Ishikawa (cell line): ENCODE measurements around the gene MYMX.

Experiments
- CEBPB ChIP-seq: IDR thresholded peaks from 2 replicates; pipeline ENCODE4 v1.6.1; 2012
- CREB1 ChIP-seq: IDR thresholded peaks from 2 replicates; pipeline ENCODE4 v1.6.1; 2012; ENCODE audit warnings: low read depth
- EGR1 ChIP-seq: IDR thresholded peaks from 2 replicates; pipeline ENCODE4 v1.6.1; 2012
- EP300 ChIP-seq: IDR thresholded peaks from 2 replicates; pipeline ENCODE4 v1.6.1; 2012; ENCODE audit warnings: borderline replicate concordance
- FOXM1 ChIP-seq: IDR thresholded peaks from 2 replicates; pipeline ENCODE4 v1.6.1; 2012; ENCODE audit warnings: low read depth, borderline replicate concordance
- NFIC ChIP-seq: IDR thresholded peaks from 2 replicates; pipeline ENCODE4 v1.6.1; 2012
- RAD21 ChIP-seq: IDR thresholded peaks from 2 replicates; pipeline ENCODE4 v1.6.1; 2012; ENCODE audit warnings: low read depth
- REST ChIP-seq: IDR thresholded peaks from 2 replicates; pipeline ENCODE4 v1.6.1; 2012; ENCODE audit warnings: low read depth, mild to moderate bottlenecking
- TAF1 ChIP-seq: IDR thresholded peaks from 2 replicates; pipeline ENCODE4 v1.6.1; 2012; ENCODE audit warnings: low read depth, mild to moderate bottlenecking
- TCF12 ChIP-seq: IDR thresholded peaks from 2 replicates; pipeline ENCODE4 v1.6.1; 2012; ENCODE audit warnings: low read depth
- TEAD4 ChIP-seq: IDR thresholded peaks from 2 replicates; pipeline ENCODE4 v1.6.1; 2012
- USF1 ChIP-seq: IDR thresholded peaks from 2 replicates; pipeline ENCODE4 v1.6.1; 2012
- YY1 ChIP-seq: IDR thresholded peaks from 2 replicates; pipeline ENCODE4 v1.6.1; 2012; ENCODE audit warnings: low read depth
- ZBTB7A ChIP-seq: IDR thresholded peaks from 2 replicates; pipeline ENCODE4 v1.6.1; 2012; ENCODE audit warnings: low read depth
- TF ChIP-seq, protein P1 (sequence below): IDR thresholded peaks from 2 replicates; pipeline ENCODE4 v1.6.1; 2012

The MYMX gene

GRCh38 chr6:44228836-44229235, 12.1 kb downstream of the MYMX start:
- no peak for TF ChIP-seq CEBPB
- no peak for TF ChIP-seq EP300
- TF ChIP-seq RAD21 = no peak
- no peak for TF ChIP-seq ZBTB7A
- TF ChIP-seq TCF12 = no peak
- TF ChIP-seq NFIC = no peak
- no peak for TF ChIP-seq YY1
- TF ChIP-seq TEAD4 = no peak
- no peak for TF ChIP-seq EGR1

GRCh38 chr6:44229376-44230033, 12.8 kb downstream of the MYMX start:
- no peak for TF ChIP-seq EP300
- no peak for TF ChIP-seq CREB1
- TF ChIP-seq, protein P1, sequence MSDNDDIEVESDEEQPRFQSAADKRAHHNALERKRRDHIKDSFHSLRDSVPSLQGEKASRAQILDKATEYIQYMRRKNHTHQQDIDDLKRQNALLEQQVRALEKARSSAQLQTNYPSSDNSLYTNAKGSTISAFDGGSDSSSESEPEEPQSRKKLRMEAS = no peak
- TF ChIP-seq ZBTB7A = no peak
- TF ChIP-seq EGR1 = no peak
- no peak for TF ChIP-seq CEBPB
- no peak for TF ChIP-seq REST
- TF ChIP-seq YY1 = no peak
- TF ChIP-seq USF1 = no peak
- TF ChIP-seq TAF1 = no peak
- no peak for TF ChIP-seq TCF12
- no peak for TF ChIP-seq TEAD4
- TF ChIP-seq RAD21 = no peak
- no peak for TF ChIP-seq NFIC
- no peak for TF ChIP-seq FOXM1

GRCh38 chr6:44230034-44230675, 13.4 kb downstream of the MYMX start:
- TF ChIP-seq EGR1 (no peak), NFIC (no peak), REST (no peak), RAD21 (no peak), USF1 (no peak), CEBPB (no peak), FOXM1 (no peak)
- TF ChIP-seq, protein P1 = no peak

DNA sequence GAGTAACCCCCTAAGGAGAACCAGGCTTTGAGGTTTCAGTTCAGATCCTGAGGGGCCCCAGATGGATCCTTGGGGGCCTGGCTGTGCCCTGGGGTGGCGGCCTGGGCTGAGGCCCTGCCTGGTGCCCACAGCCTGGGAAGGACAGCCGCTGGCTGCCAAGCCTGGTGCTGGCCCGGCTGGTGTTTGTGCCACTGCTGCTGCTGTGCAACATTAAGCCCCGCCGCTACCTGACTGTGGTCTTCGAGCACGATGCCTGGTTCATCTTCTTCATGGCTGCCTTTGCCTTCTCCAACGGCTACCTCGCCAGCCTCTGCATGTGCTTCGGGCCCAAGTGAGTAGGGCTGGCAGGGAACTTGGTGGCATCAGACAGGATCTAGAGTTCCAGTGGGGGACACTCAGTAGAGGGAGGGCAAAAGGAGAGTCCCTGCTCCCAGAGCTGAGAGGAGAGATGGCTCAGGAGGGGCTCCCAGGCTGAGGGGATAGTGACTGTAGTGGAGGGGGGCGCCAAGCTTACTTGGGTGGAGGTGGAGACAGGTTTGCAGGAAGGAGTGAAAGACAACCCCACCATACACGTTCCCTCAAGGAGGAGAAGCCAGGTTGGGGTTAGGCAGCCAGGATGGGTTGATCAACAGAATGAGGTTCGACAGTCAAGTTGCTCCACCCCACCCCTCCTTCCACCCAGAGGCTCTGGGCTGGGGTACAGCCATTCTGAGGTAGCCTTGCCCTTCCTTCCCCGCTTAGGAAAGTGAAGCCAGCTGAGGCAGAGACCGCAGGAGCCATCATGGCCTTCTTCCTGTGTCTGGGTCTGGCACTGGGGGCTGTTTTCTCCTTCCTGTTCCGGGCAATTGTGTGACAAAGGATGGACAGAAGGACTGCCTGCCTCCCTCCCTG, 16.2 kb downstream of the MYMX start:
- TF ChIP-seq REST (no peak), TCF12 (no peak), FOXM1 (no peak), EP300 (no peak), YY1 (no peak), ZBTB7A (no peak), EGR1 (no peak), USF1 (no peak), CEBPB (no peak)
